Measurements from ENCODE around the gene ZNF232.
A peak's percentile ranks its signal among the peaks of the same experiment; 100 is the strongest.
"Not testable (repeated sequence)": the region's sequence is repeated elsewhere in the genome, so short reads cannot be mapped to it uniquely, and the experiment has no call there.

Gene ZNF232

GRCh38 chr17:5092218-5093010 is 19.3 kb downstream of the ZNF232 start:
- no peak for DNase-seq

GRCh38 chr17:5080591-5080990 is 31.1 kb downstream of the ZNF232 start:
- no peak for DNase-seq

GRCh38 chr17:5078106-5079028 is 33.3 kb downstream of the ZNF232 start, which contains the start of gene ZFP3:
Gene ZFP3, plus strand, starts transcription at chr17:5078467. Its CDS starts 13,038 bp downstream, at chr17:5091505.
- peak; percentile 44 to 82 for DNase-seq

- no peak for DNase-seq
Observed at GRCh38 chr17:5077781-5078105, 33.9 kb downstream of the ZNF232 start.

- DNase-seq = not testable (repeated sequence)
Observed at GRCh38 chr17:5077275-5077674, 34.4 kb downstream of the ZNF232 start.

- DNase-seq = not testable (repeated sequence)
Observed at GRCh38 chr17:5075472-5075871, 36.2 kb downstream of the ZNF232 start.

GRCh38 chr17:5069724-5070123 is 42.0 kb downstream of the ZNF232 start:
- DNase-seq = no peak

- DNase-seq = no peak
Observed at GRCh38 chr17:5068236-5068635, 43.4 kb downstream of the ZNF232 start.

- DNase-seq = peak in 1 of 2 experiments; percentile 4
Observed at GRCh38 chr17:5065227-5065744, 46.4 kb downstream of the ZNF232 start.

All from NCI-H446 (cell line).